TTC549 (cell line): ENCODE results near the gene SLC35F1.
"Not testable (repeated sequence)": the region's sequence is repeated elsewhere in the genome, so short reads cannot be mapped to it uniquely, and the experiment has no call there.

Experiments used
- FAIRE-seq: peaks from 2 replicates; lab custom pipeline; 2012; peaks lifted over from hg19 to GRCh38; lab: Jason Lieb, UNC

SLC35F1 gene

DNA sequence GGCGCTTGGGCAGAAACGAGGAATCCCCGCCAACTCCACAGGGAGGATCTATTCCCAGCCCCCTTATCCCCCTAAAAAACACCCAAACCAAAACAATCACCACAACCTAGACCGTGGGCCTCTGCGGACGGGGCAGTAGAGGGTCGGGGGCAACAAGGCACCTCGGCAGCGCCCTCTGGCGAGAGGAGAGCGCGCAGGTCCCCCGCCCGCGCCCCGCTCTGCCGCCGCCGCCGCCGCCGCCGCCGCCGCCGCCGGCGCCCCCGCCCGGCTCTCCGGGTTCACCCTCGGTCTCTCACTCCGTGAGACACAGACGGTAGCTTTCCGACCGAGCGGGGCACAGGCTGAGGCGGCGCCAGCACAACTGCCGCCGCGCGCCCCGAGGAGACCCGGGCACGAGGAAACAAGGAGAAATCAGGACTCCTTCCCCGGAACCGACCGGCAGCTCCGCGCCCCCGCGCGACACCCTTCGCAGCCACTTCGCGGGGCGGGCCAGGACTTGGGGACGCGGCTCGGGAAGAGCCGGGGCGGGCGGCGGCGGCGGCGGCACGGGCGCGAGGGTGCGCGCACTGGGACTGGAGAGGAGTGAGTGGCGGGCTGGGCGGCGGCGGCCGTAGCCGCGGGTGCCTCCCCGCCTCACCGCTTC, at the start of gene SLC35F1:
Gene SLC35F1, plus strand, starts transcription at position 307 of the 643 bp plus-strand sequence.
- no peak for FAIRE-seq

DNA sequence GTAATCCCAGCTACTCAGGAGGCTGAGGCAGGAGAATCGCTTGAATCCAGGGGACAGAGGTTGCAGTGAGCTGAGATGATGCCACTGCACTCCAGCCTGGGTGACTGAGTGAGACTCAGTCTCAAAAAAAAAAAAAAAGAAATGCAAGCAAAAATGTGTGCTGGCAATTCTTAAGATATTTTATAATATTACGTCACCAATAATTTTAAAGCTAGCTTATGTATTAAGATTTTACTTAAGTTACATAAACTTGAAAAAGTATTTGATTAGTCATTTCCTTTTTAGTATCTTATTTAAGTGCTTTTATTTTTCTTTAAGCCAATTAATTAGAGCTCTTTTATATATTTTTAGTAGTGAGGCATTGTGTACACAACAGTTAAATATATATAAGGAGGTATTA, 48.5 kb upstream of the SLC35F1 start:
- not testable (repeated sequence) for FAIRE-seq

- FAIRE-seq, result no peak
These were observed 45.5 kb upstream of the SLC35F1 start for GRCh38 chr6:117861545-117861944.

- FAIRE-seq, result no peak
These were observed 40.5 kb upstream of the SLC35F1 start for GRCh38 chr6:117866561-117866960.

GRCh38 chr6:117870486-117871242, 36.4 kb upstream of the SLC35F1 start:
- FAIRE-seq, result no peak

DNA sequence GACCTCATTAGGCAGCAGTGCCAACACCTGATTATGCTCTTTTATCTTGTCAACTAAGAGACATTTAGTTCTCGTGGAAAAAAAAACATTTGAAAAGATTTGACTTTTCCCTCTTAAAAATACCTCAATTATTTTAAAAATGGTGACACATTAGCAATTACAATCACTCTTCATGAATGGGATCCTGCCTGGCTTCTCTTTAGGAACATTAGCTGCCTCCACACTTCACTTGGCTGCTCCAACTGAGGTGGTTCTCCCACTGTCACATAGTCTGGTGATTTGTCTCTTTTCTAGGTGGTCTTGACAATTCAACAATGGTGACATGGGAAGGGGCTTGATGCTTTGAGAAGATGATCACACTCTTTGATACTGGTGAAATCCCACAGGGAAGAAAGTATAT, 26.2 kb upstream of the SLC35F1 start:
- FAIRE-seq, result no peak

- FAIRE-seq, result no peak
These were observed 16.9 kb upstream of the SLC35F1 start for GRCh38 chr6:117890172-117890571.

- FAIRE-seq, result no peak
These were observed 532 bp upstream of the SLC35F1 start for GRCh38 chr6:117906507-117906957.

DNA sequence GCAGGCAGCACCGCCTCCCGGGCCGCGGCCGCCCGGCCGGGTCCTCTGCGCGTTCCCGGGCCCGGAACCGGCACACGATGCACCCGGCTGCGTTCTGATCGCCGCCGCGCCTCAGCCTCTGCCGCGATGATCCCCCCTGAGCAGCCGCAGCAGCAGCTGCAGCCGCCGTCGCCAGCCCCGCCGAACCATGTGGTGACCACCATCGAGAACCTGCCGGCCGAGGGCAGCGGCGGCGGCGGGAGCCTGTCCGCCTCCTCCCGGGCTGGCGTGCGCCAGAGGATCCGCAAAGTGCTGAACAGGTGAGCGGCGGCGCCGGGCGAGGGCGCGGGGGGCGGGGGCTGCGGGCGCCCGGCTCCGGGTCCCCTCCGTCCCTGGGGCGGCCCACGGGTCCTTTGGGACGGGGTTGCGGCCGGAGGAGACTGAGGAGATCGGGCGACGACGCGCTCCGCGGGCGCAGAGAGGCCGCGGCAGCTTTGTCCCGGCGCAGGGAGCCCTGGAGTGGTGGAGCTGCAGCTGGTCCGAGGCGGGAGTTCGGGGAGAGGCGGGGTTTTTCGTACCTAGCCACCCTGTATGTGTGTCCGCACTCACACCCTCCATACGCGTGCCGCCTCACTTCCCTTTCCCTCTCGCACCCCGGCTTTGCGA, 659 bp downstream of the SLC35F1 start:
- FAIRE-seq, result no peak

- FAIRE-seq, result no peak
These were observed 1.4 kb downstream of the SLC35F1 start for GRCh38 chr6:117908246-117909068.

DNA sequence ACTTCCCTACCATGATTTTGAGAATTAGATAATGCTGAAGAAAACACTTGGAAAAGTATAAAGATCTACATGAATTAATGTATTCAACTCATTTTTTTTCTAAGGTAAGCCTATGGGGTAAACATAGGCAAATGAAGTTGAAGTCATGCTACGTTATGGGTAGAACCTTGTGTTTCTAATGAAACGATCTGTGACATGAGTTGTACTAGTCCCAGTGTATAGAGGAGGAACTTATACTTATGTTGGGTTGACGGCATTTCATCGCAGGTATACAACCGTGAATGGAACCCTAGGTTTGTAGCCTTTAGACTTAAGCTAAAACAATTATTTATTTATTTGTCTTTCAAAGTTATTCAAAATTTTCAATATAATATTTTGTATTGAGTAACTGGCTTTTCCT, 2.6 kb downstream of the SLC35F1 start:
- FAIRE-seq, result no peak

DNA sequence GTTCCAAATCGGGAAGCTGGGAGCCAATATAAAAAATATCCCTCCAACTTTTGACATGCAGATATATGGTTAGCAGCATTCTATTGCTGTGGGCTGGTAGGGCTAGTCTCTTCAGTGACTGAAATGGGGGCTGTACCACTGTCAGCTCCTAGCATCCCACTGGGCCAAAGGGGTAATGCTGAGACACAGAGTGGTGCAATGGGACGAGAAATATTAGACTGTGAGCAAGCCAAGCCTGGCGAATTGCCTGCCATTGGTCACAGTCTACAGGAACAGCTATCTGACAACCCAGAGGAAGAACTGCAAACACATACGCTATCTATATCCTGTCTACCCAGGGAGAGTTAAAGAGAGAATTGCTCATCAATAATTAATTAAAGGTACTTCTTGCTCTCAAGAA, 3.5 kb downstream of the SLC35F1 start:
- FAIRE-seq, result no peak

- no peak for FAIRE-seq
These were observed 4.1 kb downstream of the SLC35F1 start for GRCh38 chr6:117911150-117911549.

DNA sequence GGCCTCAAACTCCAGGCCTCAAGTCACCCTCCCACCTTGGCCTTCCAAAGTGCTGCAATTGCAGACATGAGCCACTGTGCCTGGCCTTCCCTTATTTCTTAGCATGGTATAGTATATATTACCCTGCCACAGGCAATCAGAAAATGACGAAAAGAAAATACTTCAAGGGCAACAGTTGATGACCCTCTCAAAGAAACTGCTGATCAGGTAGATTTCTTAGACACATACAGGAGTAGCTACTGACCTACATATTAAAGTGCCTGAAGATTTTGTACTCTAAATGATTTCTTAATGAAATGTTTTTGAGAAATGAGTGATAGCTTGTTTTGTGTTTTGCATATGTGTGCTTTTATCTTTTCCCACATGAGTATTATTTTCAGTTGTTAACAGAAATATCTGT, 4.6 kb downstream of the SLC35F1 start:
- no peak for FAIRE-seq

- no peak for FAIRE-seq
These were observed 8.8 kb downstream of the SLC35F1 start for GRCh38 chr6:117915846-117916245.

GRCh38 chr6:117916483-117916882, 9.4 kb downstream of the SLC35F1 start:
- FAIRE-seq, result no peak

DNA sequence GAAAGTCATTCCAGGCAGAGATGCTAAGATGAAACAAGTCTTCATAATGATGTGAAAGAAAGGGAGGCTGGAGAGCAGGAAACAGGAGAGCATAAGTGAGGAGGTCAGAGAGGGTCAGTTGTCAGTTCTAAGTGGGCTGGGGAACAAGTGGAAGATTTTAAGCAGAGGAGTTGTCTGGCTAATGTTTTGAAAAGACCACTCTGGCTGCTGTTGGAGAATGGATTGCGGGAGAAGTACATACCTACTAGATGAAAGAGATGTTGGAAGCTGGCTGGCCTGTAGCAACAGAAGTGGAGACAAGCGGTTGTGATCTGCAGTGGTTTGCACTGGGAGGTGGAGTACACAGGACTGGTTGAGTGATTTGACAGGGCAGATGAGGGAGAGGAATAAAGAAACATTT, 10.1 kb downstream of the SLC35F1 start:
- no peak for FAIRE-seq

DNA sequence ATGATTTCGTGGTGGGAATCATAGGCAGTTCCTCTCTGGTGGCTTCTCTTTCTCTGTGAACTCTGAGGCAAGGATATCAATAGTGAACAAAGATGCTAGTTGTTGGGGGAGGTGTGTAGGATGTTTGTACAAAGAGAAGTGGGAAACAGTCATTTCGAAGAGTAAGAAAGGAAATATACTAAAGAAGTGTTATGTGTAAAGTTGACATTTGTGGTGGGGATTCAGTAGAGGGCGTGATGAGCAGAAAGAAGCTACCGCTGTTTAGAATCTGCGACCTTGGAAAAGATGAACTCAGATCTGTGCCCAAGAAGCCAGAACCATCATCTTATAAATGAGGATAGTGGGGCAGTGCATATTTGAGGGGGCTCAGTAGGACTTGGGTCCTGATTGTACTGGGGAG, 11.4 kb downstream of the SLC35F1 start:
- FAIRE-seq, result no peak

DNA sequence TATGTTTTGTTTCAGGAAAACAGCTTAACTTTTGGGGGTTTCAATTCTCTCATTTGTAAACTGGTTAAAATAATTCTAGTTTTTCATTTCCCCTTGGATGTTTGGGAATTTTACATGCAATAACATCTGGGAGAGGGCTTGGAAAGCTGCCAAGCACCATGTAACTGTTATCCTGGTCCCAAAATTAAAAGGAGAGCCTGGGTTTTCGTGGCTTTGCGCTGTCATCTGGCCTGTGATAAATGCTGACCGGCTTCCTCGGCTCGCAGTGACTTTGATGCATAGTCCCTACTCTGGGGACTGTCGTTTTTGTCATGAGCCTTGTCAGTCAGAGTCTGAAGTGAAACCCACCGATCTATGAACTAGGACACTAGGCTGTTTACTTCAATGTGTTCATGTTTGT, 12.2 kb downstream of the SLC35F1 start:
- no peak for FAIRE-seq

- FAIRE-seq, result no peak
These were observed 13.0 kb downstream of the SLC35F1 start for GRCh38 chr6:117919775-117920729.

DNA sequence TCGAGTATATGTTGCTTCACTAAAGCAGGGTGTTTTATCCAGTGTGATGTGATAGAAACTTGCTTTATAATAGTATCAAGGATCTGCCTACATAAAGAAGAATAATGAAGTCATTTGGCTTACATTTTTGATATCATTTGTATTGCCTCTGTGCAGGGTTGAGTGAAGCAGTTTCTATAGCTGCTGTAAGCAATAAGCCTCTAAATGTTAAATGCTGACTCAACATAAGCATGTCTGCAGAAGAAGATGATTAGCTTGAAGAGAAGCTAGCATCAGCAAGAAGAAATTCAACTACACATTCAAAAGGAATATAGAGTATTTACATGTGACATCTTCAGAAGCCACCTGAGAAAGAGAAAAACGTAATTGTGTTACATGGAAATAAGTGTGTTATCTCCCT, 17.6 kb downstream of the SLC35F1 start:
- no peak for FAIRE-seq
